Measurements from ENCODE around the gene ABHD3. TPM values are rescaled to one million over a fixed set of nuclear protein-coding genes. Genes with fewer than 3 reads are reported as not detected.

ABHD3 gene
- total and polyA plus RNA-seq, 2 of the 8 experiments (the other 6 are each of a cell fraction or from before 2014, with no cell fraction given): 8.4 to 12.1 TPM

DNA sequence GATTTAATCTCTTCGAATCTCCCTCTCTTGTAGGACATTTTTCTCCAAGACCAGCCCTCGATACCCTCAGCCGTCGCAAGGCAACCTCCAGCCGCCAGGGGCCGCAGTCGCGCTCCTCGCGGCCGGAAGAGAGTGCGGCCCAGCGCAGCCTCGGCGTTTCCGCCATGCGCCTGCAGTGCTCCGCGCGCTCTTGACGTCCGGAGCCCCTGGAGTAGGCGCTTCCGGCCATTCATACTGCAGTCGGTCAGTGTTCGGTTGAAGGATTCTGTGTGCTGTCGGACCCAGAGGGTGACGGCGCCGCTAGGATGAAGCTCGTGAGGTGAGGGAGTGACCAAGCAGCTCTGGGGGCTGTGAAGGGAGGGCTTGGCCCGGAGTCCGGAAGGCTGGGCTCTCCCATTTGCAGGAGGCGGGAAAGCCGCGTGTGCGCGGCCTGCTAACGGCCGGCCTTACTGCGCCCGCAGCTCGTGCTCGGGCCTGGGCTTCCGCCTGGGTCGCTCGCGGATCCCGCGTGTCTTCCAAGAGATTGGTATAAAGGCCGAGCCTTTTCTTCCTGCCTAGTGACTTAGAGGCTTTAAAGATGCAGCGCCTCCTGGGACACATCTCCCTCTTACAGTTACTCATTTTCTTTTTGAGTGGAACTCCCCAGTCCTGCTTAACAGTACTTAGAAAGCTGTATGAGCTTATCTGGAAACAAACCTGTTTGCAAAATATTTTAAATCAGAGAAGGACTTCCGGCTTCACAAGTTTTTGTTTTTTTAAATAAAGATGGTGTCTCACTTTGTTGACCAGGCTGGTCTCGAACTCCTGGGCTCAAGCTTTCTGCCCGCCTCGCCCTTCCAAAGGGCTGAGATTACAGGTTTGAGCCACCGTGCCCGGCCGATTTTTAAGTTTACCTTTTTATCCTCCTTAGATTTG is 92.2 kb downstream of the ABHD3 start, which contains the start of gene SNRPD1 (continued):
- TF ChIP-seq ASH2L (IDR thresholded peaks at IDR 0.05; ENCODE audit: low read length) (peak; percentile 90), SP2 (IDR thresholded peaks at IDR 0.05; ENCODE audit: low read length) (peak; percentile 65), YY1 (IDR thresholded peaks at IDR 0.05; ENCODE audit: low read depth, low read length) (peak; percentile 81), EGR1 (IDR thresholded peaks at IDR 0.05; ENCODE audit: borderline replicate concordance, low read depth, low read length) (0 out of 2 replicates have a peak, but pooled peaks have one; percentile 32), TAF7 (optimal IDR thresholded peaks at IDR 0.05; ENCODE audit: borderline replicate concordance, low read depth, low read length) (peak; percentile 96), FOSL1 (IDR thresholded peaks at IDR 0.05; ENCODE audit: insufficient read depth, low read depth, low read length) (no peak), SIRT6 (IDR thresholded peaks at IDR 0.05; ENCODE audit: low read length) (no peak), RAD21 (IDR thresholded peaks at IDR 0.05 in 1 of 2, conservative IDR thresholded peaks at IDR 0.05 in 1 of 2; ENCODE audit: low read depth in 2 of 2, low read length in 2 of 2) (peak in 1 of 2 experiments; percentile 46; a peak in 3 of 4 replicates), BCL11A (IDR thresholded peaks at IDR 0.05; ENCODE audit: low read depth in 2 of 2, low read length in 2 of 2) (no peak), SP1 (IDR thresholded peaks at IDR 0.05; ENCODE audit: low read depth, low read length) (no peak), CTBP2 (IDR thresholded peaks at IDR 0.05; ENCODE audit: borderline replicate concordance, insufficient read depth, insufficient read length, low read length) (no peak), SAP30 (IDR thresholded peaks at IDR 0.05; ENCODE audit: insufficient read depth, insufficient replicate concordance, low read length) (no peak), CBX5 (IDR thresholded peaks at IDR 0.05; ENCODE audit: low read depth, low read length) (no peak), SRF (IDR thresholded peaks at IDR 0.05; ENCODE audit: low read depth, low read length) (no peak), ATF3 (IDR thresholded peaks at IDR 0.05; ENCODE audit: insufficient read depth, low read depth, low read length) (no peak), TCF12 (IDR thresholded peaks at IDR 0.05; ENCODE audit: low read depth, low read length) (no peak), SIN3A (conservative IDR thresholded peaks at IDR 0.05 in 1 of 2, IDR thresholded peaks at IDR 0.05 in 1 of 2; ENCODE audit: low read depth in 1 of 2, low read length in 2 of 2) (peak; percentile 87 to 89), CEBPB (IDR thresholded peaks at IDR 0.05; ENCODE audit: low read depth, low read length) (peak; percentile 5; the same call in 1 of the 2 replicates), SP4 (IDR thresholded peaks at IDR 0.05; ENCODE audit: low read length) (no peak), TAF1 (IDR thresholded peaks at IDR 0.05; ENCODE audit: low read depth, low read length) (peak; percentile 96)
- TF ChIP-seq, protein P1, sequence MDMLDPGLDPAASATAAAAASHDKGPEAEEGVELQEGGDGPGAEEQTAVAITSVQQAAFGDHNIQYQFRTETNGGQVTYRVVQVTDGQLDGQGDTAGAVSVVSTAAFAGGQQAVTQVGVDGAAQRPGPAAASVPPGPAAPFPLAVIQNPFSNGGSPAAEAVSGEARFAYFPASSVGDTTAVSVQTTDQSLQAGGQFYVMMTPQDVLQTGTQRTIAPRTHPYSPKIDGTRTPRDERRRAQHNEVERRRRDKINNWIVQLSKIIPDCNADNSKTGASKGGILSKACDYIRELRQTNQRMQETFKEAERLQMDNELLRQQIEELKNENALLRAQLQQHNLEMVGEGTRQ (IDR thresholded peaks at IDR 0.05; ENCODE audit: low read length): no peak

All from H1 (cell line).